PC-3 (cell line): ENCODE data around the gene BSG. TPM values are rescaled to one million over a fixed set of nuclear protein-coding genes. Genes with fewer than 3 reads are reported as not detected.

Experiments used
- ATAC-seq: fragments of 200-7000 bp; cut with Tn5 transposase; 2 replicates; pipeline ENCODE4 v1.9.1; 2020; ENCODE audit warnings: mild to moderate bottlenecking, moderate library complexity
- BruUV-seq: library from RNA; stranded (reverse); fragments of 400-500 nt; replicated peaks from 2 replicates; lab custom pipeline; 2021; lab: Mats Ljungman, UMichigan
- CTCF ChIA-PET: fragments of 300-600 bp; sonication (Branson Sonifier 250); formaldehyde crosslinking; loops from one replicate; lab custom pipeline; 2022; ENCODE audit warnings: antibody characterized with exemption; lab: Charles Lee
- POLR2A ChIA-PET: fragments of 300-600 bp; sonication (Branson Sonifier 250); formaldehyde crosslinking; loops from one replicate; lab custom pipeline; 2022; ENCODE audit warnings: antibody characterized with exemption; ENCODE audit not compliant: unreplicated experiment; lab: Charles Lee
- DNase-seq: peaks from one replicate; pipeline ENCODE4 v3.0.0-alpha.2; 2015
- H2AFZ ChIP-seq: fragments of 300-600 bp; sonication (generic); 2 replicates; pipeline ENCODE4 v1.6.0; 2016; ENCODE audit warnings: antibody characterized with exemption, low read length
- H3F3A ChIP-seq: fragments of 300-600 bp; sonication (generic); one replicate; pipeline ENCODE4 v1.6.0; 2017; ENCODE audit warnings: antibody characterized with exemption, low read length, control low read depth, mild to moderate bottlenecking; ENCODE audit not compliant: unreplicated experiment
- H3K27ac ChIP-seq: fragments of 300-600 bp; sonication (generic); 2 replicates; pipeline ENCODE4 v1.5.1; 2016; ENCODE audit warnings: mild to moderate bottlenecking, low read length
- H3K27me3 ChIP-seq: fragments of 300-600 bp; sonication (generic); 2 replicates; pipeline ENCODE4 v1.6.1; 2016; ENCODE audit warnings: low read length, mixed read lengths
- H3K36me3 ChIP-seq: fragments of 300-600 bp; sonication (generic); 2 replicates; pipeline ENCODE4 v1.6.1; 2016; ENCODE audit warnings: low read depth, mixed run types, low read length, mixed read lengths
- H3K4me1 ChIP-seq: fragments of 300-600 bp; sonication (generic); 2 replicates; pipeline ENCODE4 v1.5.1; 2016; ENCODE audit warnings: low read length; ENCODE audit not compliant: insufficient read depth
- H3K4me2 ChIP-seq: fragments of 300-600 bp; sonication (generic); 2 replicates; pipeline ENCODE4 v1.6.0; 2016; ENCODE audit warnings: low read length
- H3K4me3 ChIP-seq: fragments of 300-600 bp; sonication (generic); 2 replicates; pipeline ENCODE4 v1.5.1; 2016; ENCODE audit warnings: mild to moderate bottlenecking, low read length, mixed read lengths
- H3K79me2 ChIP-seq: fragments of 300-600 bp; sonication (generic); 2 replicates; pipeline ENCODE4 v1.6.1; 2017; ENCODE audit warnings: low read length, mixed read lengths
- H3K9ac ChIP-seq: fragments of 300-600 bp; sonication (generic); 2 replicates; pipeline ENCODE4 v1.6.0; 2016; ENCODE audit warnings: mild to moderate bottlenecking, low read length
- H3K9me2 ChIP-seq: fragments of 300-600 bp; sonication (generic); replicated peaks from 2 replicates; pipeline ENCODE4 v1.6.1; 2016; ENCODE audit warnings: mixed run types, low read length, mixed read lengths
- H3K9me3 ChIP-seq: fragments of 300-600 bp; sonication (generic); 2 replicates; pipeline ENCODE4 v1.6.1; 2016; ENCODE audit warnings: low read length, mixed read lengths
- H4K20me1 ChIP-seq: fragments of 300-600 bp; sonication (generic); 2 replicates; pipeline ENCODE4 v1.6.1; 2016; ENCODE audit warnings: low read length, mixed read lengths
- EZH2 ChIP-seq: fragments of 300-600 bp; sonication (generic); IDR thresholded peaks from one replicate; pipeline ENCODE4 v1.6.1; 2017; ENCODE audit warnings: antibody characterized with exemption, mild to moderate bottlenecking, low read length; ENCODE audit not compliant: unreplicated experiment
- EZH2phosphoT487 ChIP-seq: fragments of 300-600 bp; sonication (generic); IDR thresholded peaks from 2 replicates; pipeline ENCODE4 v1.6.1; 2018; ENCODE audit warnings: mild to moderate bottlenecking, antibody characterized with exemption, low read length, borderline replicate concordance
- intact Hi-C: fragments of 100-400 bp; cut with micrococcal nuclease; formaldehyde crosslinking; loops from 2 replicates; pipeline ENCODE4 v1.9.0; 2023
- total RNA-seq: library from RNA; depleted of rRNA; stranded (reverse); fragments of >200 nt; gene quantifications from 2 replicates; pipeline ENCODE4 v1.2.3, GENCODE V29; 2014; rRNA removed
- TF ChIP-seq, protein P1 (sequence below): fragments of 300-600 bp; sonication (generic); conservative IDR thresholded peaks from 2 replicates; pipeline ENCODE4 v1.5.1; 2017; ENCODE audit warnings: antibody characterized with exemption, low read depth, mild to moderate bottlenecking, low read length

BSG gene
- total RNA-seq, 1 experiment from 2014 or later = 458 TPM

- CTCF ChIA-PET = interaction anchor here (0.6 kb wide), 1 partner anchor 75 kb away, joined by 3 read pairs; no protein-coding TSS in a partner anchor
These were observed 60.2 kb downstream of the BSG start for GRCh38 chr19:632579-633067.

More at GRCh38 chr19:632579-633067, 60.2 kb downstream of the BSG start:
- H3K9me3 ChIP-seq = no peaks in the 10 kb centered on the region
- H3K27me3 ChIP-seq = no peaks in the 10 kb centered on the region
- peak overlapping the region; percentile 76 for H2AFZ ChIP-seq
- H3K4me2 ChIP-seq = peak overlapping the region; percentile 92
- TF ChIP-seq, protein P1, sequence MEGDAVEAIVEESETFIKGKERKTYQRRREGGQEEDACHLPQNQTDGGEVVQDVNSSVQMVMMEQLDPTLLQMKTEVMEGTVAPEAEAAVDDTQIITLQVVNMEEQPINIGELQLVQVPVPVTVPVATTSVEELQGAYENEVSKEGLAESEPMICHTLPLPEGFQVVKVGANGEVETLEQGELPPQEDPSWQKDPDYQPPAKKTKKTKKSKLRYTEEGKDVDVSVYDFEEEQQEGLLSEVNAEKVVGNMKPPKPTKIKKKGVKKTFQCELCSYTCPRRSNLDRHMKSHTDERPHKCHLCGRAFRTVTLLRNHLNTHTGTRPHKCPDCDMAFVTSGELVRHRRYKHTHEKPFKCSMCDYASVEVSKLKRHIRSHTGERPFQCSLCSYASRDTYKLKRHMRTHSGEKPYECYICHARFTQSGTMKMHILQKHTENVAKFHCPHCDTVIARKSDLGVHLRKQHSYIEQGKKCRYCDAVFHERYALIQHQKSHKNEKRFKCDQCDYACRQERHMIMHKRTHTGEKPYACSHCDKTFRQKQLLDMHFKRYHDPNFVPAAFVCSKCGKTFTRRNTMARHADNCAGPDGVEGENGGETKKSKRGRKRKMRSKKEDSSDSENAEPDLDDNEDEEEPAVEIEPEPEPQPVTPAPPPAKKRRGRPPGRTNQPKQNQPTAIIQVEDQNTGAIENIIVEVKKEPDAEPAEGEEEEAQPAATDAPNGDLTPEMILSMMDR = no peak
- TF ChIP-seq EZH2 (no peak), EZH2phosphoT487 (no peak)
- H3K4me3 ChIP-seq = peak overlapping the region; percentile 89
- no peaks in the 10 kb centered on the region for H3F3A ChIP-seq
- POLR2A ChIA-PET = no interaction called here
- peaks cover 47% of the 10 kb centered on the region for H3K79me2 ChIP-seq
- ATAC-seq (peak; percentile 58), DNase-seq (peak; percentile 40)
- intact Hi-C loops = loop anchor here (10.0 kb wide), 1 partner anchor 58 kb away; the partner anchor contains the start of gene BSG
- peak overlapping the region; percentile 89 for H3K9ac ChIP-seq
- H3K27ac ChIP-seq = peak overlapping the region; percentile 35
- H3K4me1 ChIP-seq = peaks cover 5% of the 10 kb centered on the region; the same call in 1 of the 2 replicates
- H3K36me3 ChIP-seq = peaks cover 5% of the 10 kb centered on the region; the same call in 1 of the 2 replicates
- no TSS peak for BruUV-seq
- no peaks in the 10 kb centered on the region for H3K9me2 ChIP-seq
- no peaks in the 10 kb centered on the region for H4K20me1 ChIP-seq

Other genes starting within 250 kb of the BSG start
- not detected in 2 replicates for gene MIER2, start 227.8 kb upstream of the BSG start, total RNA-seq
- gene C2CD4C, start 163.4 kb upstream of the BSG start, total RNA-seq = 0.29 TPM in 2 replicates
- 0.18 TPM in 1 of 2 replicates, not detected in the other for gene SHC2, start 111.6 kb upstream of the BSG start, total RNA-seq
- gene MADCAM1, start 76.1 kb upstream of the BSG start, total RNA-seq = 0.11 and 0.17 TPM in 2 replicates
- gene TPGS1, start 65.1 kb upstream of the BSG start, total RNA-seq = 28.5 and 44.0 TPM in 2 replicates
- 119 and 152 TPM in 2 replicates for gene CDC34, start 40.8 kb upstream of the BSG start, total RNA-seq
- 0.35 TPM in 1 of 2 replicates, not detected in the other for gene GZMM, start 28.5 kb upstream of the BSG start, total RNA-seq
- 0.04 and 0.46 TPM in 2 replicates for gene HCN2, start 17.3 kb downstream of the BSG start, total RNA-seq
- 60.5 and 80.6 TPM in 2 replicates for gene POLRMT, start 60.9 kb downstream of the BSG start, total RNA-seq
- 0.81 and 1.3 TPM in 2 replicates for gene FGF22, start 67.3 kb downstream of the BSG start, total RNA-seq
- gene RNF126, start 90.6 kb downstream of the BSG start, total RNA-seq = 86.4 and 89.2 TPM in 2 replicates
- gene FSTL3, start 103.8 kb downstream of the BSG start, total RNA-seq = 49.9 and 53.3 TPM in 2 replicates
- not detected in 2 replicates for gene PRSS57, start 122.9 kb downstream of the BSG start, total RNA-seq
- 10.8 and 13.0 TPM in 2 replicates for gene PALM, start 136.3 kb downstream of the BSG start, total RNA-seq
- gene MISP, start 178.5 kb downstream of the BSG start, total RNA-seq = 115 and 130 TPM in 2 replicates
- gene PTBP1, start 224.9 kb downstream of the BSG start, total RNA-seq = 395 and 412 TPM in 2 replicates
- not detected in 2 replicates for gene PLPPR3, start 249.4 kb downstream of the BSG start, total RNA-seq